ENCODE measurements around the gene DUSP2.

DUSP2 gene

DNA sequence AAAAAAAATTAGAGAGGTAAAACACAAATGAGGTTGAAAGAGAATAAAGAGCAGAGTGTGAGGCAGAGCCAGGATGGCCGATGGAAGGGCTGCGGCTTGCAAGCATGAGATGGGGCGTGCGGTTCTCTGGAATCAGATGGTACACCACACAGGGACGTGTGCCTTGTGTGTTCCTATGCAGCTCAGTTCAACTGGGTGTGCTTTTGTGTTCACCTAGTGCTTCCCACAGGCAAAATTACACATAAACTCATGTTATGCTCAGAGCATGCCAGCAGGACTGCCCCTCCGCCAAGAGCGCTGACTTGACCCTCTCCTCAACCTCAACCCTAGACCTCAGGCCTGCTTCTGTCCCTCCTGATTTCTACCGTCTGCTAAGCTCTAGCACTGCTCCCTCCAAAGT lies 38.9 kb upstream of the DUSP2 start:
- TF ChIP-seq CTCF (IDR thresholded peaks at IDR 0.05; ENCODE audit: low read depth, low read length) = no peak
- no peak overlapping the region for H3K4me3 ChIP-seq (ENCODE audit: low read depth, low read length)

DNA sequence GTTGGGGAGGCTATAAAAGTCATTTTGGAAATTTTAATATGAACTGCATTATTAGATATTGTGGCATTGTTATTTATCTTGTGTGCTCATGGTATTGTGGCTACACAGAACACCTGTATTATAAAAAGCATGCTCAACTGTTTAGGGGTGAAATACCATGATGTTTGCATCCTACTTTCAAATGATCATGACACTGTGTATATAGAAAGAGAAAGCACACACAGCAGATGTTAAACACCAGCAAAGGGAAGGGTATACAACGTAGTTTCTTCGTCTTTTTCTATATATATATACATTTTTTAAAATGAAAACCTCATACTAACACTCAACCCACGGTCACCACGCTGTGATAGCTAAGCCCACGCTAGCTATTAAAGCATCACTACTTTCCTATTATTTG lies 36.3 kb upstream of the DUSP2 start:
- no peak for TF ChIP-seq CTCF (IDR thresholded peaks at IDR 0.05; ENCODE audit: low read depth, low read length)
- no peak overlapping the region for H3K4me3 ChIP-seq (ENCODE audit: low read depth, low read length)

GRCh38 chr2:96180521-96180920 lies 35.3 kb upstream of the DUSP2 start:
- no peak for TF ChIP-seq CTCF (IDR thresholded peaks at IDR 0.05; ENCODE audit: low read depth, low read length)
- H3K4me3 ChIP-seq (ENCODE audit: low read depth, low read length) = no peak overlapping the region

- H3K4me3 ChIP-seq (ENCODE audit: low read depth, low read length) = no peak overlapping the region
- TF ChIP-seq CTCF (IDR thresholded peaks at IDR 0.05; ENCODE audit: low read depth, low read length) = no peak
These were observed 34.8 kb upstream of the DUSP2 start for GRCh38 chr2:96180002-96180401.

DNA sequence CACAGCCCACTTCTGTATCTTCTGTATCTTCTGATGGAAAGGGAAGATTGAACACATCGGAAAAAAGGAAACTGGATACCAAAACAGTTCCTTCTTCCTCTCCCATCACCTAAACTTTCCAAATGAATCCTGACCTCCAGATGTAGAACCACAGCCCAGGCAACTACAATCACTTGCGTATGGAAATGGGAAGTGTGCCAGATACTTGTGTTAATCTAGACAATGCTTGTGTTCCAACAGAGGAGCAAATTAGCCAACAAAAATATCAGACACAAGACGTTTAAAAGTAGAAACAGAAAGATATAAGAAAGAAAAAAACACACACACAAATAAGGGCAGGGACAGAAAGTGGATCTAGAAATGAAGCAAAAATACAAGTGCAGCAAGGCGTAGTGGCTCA lies 31.4 kb upstream of the DUSP2 start:
- no peak overlapping the region for H3K4me3 ChIP-seq (ENCODE audit: low read depth, low read length)
- TF ChIP-seq CTCF (IDR thresholded peaks at IDR 0.05; ENCODE audit: low read depth, low read length) = no peak

DNA sequence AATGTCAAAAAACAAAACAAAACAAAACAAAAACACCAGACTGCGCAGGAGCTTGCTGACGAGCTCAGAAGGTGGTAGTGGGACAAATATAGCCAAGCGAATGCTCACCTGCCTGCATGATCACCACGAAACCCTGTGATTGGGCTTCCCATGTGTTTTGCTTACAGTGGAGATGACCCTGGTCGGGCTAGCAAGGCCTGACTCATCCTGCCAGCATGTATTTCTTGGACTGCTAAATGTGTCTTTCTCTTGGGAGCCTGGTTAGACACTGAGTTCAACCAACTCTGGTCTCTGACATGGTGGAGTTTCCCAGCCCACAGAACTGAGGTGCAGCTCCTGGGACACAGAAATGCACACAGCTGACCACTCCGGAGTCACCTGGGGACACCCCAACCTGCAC lies 30.7 kb upstream of the DUSP2 start:
- no peak overlapping the region for H3K4me3 ChIP-seq (ENCODE audit: low read depth, low read length)
- no peak for TF ChIP-seq CTCF (IDR thresholded peaks at IDR 0.05; ENCODE audit: low read depth, low read length)

GRCh38 chr2:96174251-96175144 lies 29.3 kb upstream of the DUSP2 start:
- H3K4me3 ChIP-seq (ENCODE audit: low read depth, low read length) = no peak overlapping the region
- TF ChIP-seq CTCF (IDR thresholded peaks at IDR 0.05; ENCODE audit: low read depth, low read length) = peak; percentile 84
